HEK293T (cell line): ENCODE results near the gene MGAT5B.

ENCODE experiments used
- CTCF ChIA-PET: fragments of 350-600 bp; formaldehyde crosslinking; extraction: SDS; loops from one replicate; lab custom pipeline; 2021; ENCODE audit warnings: antibody characterized with exemption, inconsistent platforms; lab: Yijun Ruan, JAX
- POLR2A ChIA-PET: fragments of 350-600 bp; formaldehyde crosslinking; extraction: SDS; loops from one replicate; lab custom pipeline; 2020; ENCODE audit warnings: antibody characterized with exemption, inconsistent platforms; lab: Yijun Ruan, JAX
- DNase-seq: peaks from one replicate; pipeline ENCODE4 v3.0.0; 2012; ENCODE audit warnings: mixed read lengths; ENCODE audit errors: extremely low spot score
- ARNT ChIP-seq: fragments of 450-650 bp; IDR thresholded peaks from 2 replicates; pipeline ENCODE4 v1.6.1; 2017; ENCODE audit warnings: mild to moderate bottlenecking
- BHLHE40 ChIP-seq: fragments of 450-650 bp; IDR thresholded peaks from 2 replicates; pipeline ENCODE4 v1.6.1; 2016; ENCODE audit warnings: mild to moderate bottlenecking, moderate library complexity, borderline replicate concordance
- CTBP1 ChIP-seq: fragments of 450-650 bp; IDR thresholded peaks from 2 replicates; pipeline ENCODE4 v1.6.1; 2016; ENCODE audit warnings: borderline replicate concordance
- ELF4 ChIP-seq: fragments of 450-650 bp; IDR thresholded peaks from 2 replicates; pipeline ENCODE4 v1.6.1; 2017; ENCODE audit warnings: antibody characterized with exemption
- FOXA1 ChIP-seq: fragments of 450-650 bp; IDR thresholded peaks from 2 replicates; pipeline ENCODE4 v1.6.1; 2016; ENCODE audit warnings: mild to moderate bottlenecking
- FOXK2 ChIP-seq: fragments of 450-650 bp; IDR thresholded peaks from 2 replicates; pipeline ENCODE4 v1.6.1; 2016; ENCODE audit warnings: mild to moderate bottlenecking
- FOXM1 ChIP-seq: fragments of 450-650 bp; IDR thresholded peaks from 2 replicates; pipeline ENCODE4 v1.6.1; 2017; ENCODE audit warnings: mild to moderate bottlenecking, borderline replicate concordance
- HDGF ChIP-seq: fragments of 450-650 bp; IDR thresholded peaks from 2 replicates; pipeline ENCODE4 v1.6.1; 2017; ENCODE audit warnings: antibody characterized with exemption, borderline replicate concordance
- L3MBTL2 ChIP-seq: fragments of 450-650 bp; conservative IDR thresholded peaks from 2 replicates; pipeline ENCODE4 v1.6.1; 2016; ENCODE audit warnings: mild to moderate bottlenecking
- LEF1 ChIP-seq: fragments of 450-650 bp; IDR thresholded peaks from 2 replicates; pipeline ENCODE4 v1.6.1; 2017; ENCODE audit warnings: mild to moderate bottlenecking, borderline replicate concordance
- NFRKB ChIP-seq: fragments of 450-650 bp; IDR thresholded peaks from 2 replicates; pipeline ENCODE4 v1.6.1; 2016; ENCODE audit warnings: mild to moderate bottlenecking, moderate library complexity
- SP1 ChIP-seq: fragments of 450-650 bp; IDR thresholded peaks from 2 replicates; pipeline ENCODE4 v1.6.1; 2017
- SUZ12 ChIP-seq: fragments of 450-650 bp; IDR thresholded peaks from 2 replicates; pipeline ENCODE4 v1.6.1; 2016; ENCODE audit warnings: mild to moderate bottlenecking
- TARDBP ChIP-seq: fragments of 450-650 bp; IDR thresholded peaks from 2 replicates; pipeline ENCODE4 v1.6.1; 2016
- ZNF384 ChIP-seq: fragments of 450-650 bp; IDR thresholded peaks from 2 replicates; pipeline ENCODE4 v1.6.1; 2016
- TF ChIP-seq, protein P1 (sequence below): fragments of 450-650 bp; IDR thresholded peaks from 2 replicates; pipeline ENCODE4 v1.6.1; 2016

The MGAT5B gene

DNA sequence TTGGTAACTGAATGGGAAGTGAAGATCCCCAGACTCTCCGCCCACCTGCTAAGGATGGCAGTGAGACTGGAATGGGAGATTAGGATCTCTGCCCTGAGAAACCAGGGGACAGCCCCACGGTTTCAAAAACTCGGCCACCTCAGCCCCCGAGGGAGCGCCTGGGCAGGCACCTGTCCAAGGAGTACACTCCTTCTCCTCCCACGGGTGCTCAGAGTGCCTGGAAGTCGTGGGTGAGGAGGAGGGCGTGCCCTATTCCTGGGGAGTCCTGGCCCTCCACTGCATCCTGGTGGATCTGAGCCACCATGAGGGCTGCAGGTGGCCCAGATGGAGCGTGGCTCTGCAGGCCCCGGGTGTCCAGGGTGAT lies 78.5 kb downstream of the MGAT5B start:
- DNase-seq = no peak
- ChIA-PET POLR2A (no interaction called here), CTCF (no interaction called here)
- no peak for TF ChIP-seq FOXA1
- TF ChIP-seq HDGF = no peak
- no peak for TF ChIP-seq L3MBTL2
- TF ChIP-seq CTBP1 = no peak
- TF ChIP-seq SUZ12 = no peak

- ChIA-PET POLR2A (no interaction called here), CTCF (no interaction called here)
- DNase-seq = no peak
- TF ChIP-seq FOXA1 = no peak
- no peak for TF ChIP-seq BHLHE40
Measured at GRCh38 chr17:76947309-76947708, 79.1 kb downstream of the MGAT5B start.

GRCh38 chr17:76947771-76948170 lies 79.6 kb downstream of the MGAT5B start:
- ChIA-PET POLR2A (no interaction called here), CTCF (no interaction called here)
- TF ChIP-seq SP1 = no peak
- TF ChIP-seq FOXK2 = no peak
- TF ChIP-seq FOXM1 = no peak
- no peak for TF ChIP-seq ELF4
- no peak for TF ChIP-seq NFRKB
- TF ChIP-seq HDGF = no peak
- TF ChIP-seq, protein P1, sequence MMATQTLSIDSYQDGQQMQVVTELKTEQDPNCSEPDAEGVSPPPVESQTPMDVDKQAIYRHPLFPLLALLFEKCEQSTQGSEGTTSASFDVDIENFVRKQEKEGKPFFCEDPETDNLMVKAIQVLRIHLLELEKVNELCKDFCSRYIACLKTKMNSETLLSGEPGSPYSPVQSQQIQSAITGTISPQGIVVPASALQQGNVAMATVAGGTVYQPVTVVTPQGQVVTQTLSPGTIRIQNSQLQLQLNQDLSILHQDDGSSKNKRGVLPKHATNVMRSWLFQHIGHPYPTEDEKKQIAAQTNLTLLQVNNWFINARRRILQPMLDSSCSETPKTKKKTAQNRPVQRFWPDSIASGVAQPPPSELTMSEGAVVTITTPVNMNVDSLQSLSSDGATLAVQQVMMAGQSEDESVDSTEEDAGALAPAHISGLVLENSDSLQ = no peak
- TF ChIP-seq TARDBP = no peak
- TF ChIP-seq SUZ12 = no peak
- TF ChIP-seq BHLHE40 = no peak
- DNase-seq = no peak

GRCh38 chr17:76948301-76948700 lies 80.1 kb downstream of the MGAT5B start:
- DNase-seq = no peak
- POLR2A ChIA-PET = no interaction called here
- CTCF ChIA-PET = no interaction called here
- TF ChIP-seq ELF4 (no peak), ARNT (no peak), HDGF (no peak), BHLHE40 (no peak), SUZ12 (no peak), CTBP1 (no peak), FOXA1 (no peak), FOXK2 (no peak), L3MBTL2 (no peak), LEF1 (no peak)
- TF ChIP-seq, protein P1 = no peak

GRCh38 chr17:76948726-76949342 lies 80.6 kb downstream of the MGAT5B start:
- POLR2A ChIA-PET = no interaction called here
- no peak for DNase-seq
- CTCF ChIA-PET = no interaction called here
- TF ChIP-seq FOXK2 (no peak), ZNF384 (no peak), FOXA1 (no peak), BHLHE40 (no peak), L3MBTL2 (no peak), ARNT (no peak), CTBP1 (no peak), SUZ12 (no peak), TARDBP (no peak), NFRKB (no peak), LEF1 (no peak), SP1 (no peak), HDGF (no peak), FOXM1 (no peak), ELF4 (no peak)
- TF ChIP-seq, protein P1 = no peak

- POLR2A ChIA-PET = no interaction called here
- DNase-seq = no peak
- TF ChIP-seq LEF1 (no peak), FOXK2 (no peak), FOXA1 (no peak)
- CTCF ChIA-PET = no interaction called here
Measured at GRCh38 chr17:76949913-76950695, 81.9 kb downstream of the MGAT5B start.
